Measurements from ENCODE around the gene ABHD8. TPM values are rescaled to one million over a fixed set of nuclear protein-coding genes. Genes with fewer than 3 reads are reported as not detected.
A peak's percentile ranks its signal among the peaks of the same experiment; 100 is the strongest.

Gene ABHD8
- total RNA-seq, 1 donor from 2014 or later, result 20.1 TPM

DNA sequence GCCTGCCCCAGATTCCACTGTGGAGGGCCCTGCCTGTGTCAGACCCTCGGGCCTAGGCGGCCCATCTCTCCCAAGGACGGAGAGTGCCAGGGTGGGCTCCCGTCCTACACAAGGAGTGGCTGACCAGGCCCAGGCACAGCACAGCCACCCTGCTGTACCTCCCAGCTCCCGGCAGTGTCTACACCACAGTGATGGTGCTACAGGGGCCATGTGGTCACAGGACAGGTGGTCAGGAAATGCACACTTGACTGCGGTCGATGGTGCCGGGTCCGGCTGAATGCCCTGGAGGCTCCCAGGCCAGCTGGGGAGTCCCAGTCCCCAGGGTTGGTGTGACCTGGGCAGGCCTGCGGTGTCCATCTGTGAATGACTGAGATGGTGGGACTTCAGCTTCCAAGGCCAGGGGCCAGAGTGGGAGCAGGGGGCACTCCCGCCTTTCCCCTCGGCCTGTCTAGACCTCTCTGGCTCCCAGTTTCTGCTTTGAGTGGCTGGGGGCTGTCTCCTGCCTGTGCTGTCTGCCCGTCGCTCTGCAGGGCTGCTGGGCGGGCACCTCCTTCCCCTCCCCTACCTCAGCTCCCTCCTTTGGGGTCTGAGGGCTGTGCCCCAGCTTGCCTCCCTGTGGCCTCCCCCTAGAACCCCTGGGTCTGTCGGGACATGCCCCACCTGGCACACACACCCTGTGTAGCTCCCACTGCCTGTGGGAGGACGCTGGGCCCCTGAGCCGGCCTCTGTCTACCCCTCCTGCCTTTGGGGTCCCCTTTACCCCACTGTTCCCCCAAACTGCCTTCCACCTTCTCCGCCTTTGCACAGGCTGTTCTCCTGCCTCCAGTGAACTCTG is 18.6 kb upstream of the ABHD8 start:
- no peak for DNase-seq (ENCODE audit: low spot score)

DNA sequence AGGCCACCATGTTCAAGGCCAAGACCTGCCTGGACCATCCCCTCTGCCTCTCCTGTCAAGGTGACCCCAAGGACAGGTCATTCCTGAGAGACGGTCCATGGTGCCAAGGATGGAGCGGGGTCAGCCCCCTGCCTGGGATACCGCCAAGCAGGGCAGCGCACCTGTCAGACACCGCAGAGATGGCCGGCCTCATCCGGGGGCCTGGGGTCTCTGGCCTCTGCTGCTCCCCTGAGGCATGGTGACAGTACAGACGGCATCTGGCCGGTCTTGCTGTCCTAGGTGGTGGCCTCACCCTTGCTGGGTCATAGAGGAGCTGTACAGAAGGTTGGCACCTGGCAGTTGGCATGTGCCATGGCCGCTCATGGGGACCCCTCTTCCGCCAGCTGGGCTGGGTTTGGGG is 17.2 kb upstream of the ABHD8 start:
- no peak for DNase-seq (ENCODE audit: low spot score)

DNA sequence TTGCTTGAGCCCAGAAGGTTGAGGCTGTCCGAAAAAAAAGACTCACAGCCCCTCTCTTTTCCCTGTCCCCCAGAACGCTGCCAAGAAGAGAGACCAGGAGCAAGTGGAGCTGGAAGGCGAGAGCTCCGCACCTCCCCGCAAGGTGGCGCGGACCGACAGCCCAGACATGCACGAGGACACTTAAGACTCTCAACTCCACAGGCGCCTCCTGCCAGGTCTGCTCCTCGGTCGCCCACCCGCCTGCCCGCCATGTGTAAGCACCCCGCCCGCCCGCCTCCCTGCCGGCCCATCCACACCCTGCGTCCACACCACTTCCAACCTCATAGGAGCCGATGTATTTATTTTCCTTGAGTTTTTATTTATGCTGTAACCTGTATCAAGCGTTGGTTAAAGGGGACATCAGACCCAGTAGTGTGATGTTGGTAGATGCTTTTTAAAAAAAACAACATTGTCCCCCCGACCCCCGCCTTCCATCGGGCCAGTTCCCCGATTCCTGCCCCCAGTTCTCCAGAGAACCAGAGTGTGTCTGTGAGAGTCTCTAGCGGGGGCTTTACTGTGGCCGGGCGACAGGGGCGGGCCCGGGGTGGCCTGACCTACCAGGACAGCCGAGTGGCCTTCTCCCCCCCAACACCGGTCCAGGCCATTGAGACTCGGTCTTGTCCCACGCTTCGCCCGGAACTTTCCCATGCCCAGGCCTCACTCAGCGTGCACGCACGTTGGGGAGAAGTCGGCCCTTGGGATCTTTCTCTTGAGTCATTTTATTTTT is 16.4 kb upstream of the ABHD8 start:
- no peak for DNase-seq (ENCODE audit: low spot score)

DNA sequence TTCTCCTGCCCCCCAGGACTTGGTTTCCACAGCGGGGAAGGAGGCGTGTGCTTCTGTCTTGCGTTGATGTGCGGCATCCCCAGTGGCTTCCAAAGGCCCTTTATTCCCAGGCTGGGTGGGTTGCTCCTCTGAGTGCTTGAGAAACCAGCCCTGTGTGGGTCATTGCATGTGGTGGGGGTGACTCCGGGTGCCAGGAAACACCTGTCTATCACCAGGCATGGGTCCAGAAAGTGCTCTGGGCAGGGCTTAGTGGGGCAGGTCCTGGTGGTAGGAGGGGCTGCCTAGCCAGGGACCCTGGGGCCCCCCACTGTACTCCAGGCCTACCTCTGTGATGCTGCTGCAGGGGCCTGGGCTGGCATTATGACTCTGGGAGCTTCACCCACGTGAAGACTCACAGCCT is 15.7 kb upstream of the ABHD8 start:
- no peak for DNase-seq (ENCODE audit: low spot score)

DNA sequence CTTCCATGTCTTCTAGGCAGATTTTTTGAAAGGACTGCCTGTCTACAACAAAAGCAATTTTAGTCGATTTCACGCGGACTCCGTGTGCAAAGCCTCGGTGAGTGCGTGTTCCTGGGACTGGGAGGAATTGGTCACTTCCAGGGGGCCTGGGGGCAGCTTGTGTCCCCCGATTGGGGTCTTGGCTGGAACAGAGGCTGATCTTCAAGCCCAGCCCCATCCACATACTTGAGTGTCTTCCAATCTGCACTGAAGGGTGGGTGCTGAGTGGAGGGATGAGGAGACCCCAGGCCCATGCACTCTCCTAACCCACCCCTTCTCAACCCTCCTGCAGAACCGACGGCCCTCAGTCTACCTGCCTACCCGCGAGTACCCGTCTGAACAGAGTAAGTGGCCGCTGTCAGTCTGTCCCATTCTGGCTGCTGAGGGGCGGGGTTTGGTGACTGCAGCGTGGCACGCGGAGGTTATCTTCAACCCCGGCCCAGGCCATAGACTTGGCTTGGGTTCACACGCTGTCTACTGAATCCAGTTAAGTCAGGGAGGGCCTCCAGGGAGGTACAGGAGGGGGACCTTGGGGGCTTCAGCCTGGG is 10.9 kb upstream of the ABHD8 start:
- DNase-seq (ENCODE audit: low spot score), result no peak

DNA sequence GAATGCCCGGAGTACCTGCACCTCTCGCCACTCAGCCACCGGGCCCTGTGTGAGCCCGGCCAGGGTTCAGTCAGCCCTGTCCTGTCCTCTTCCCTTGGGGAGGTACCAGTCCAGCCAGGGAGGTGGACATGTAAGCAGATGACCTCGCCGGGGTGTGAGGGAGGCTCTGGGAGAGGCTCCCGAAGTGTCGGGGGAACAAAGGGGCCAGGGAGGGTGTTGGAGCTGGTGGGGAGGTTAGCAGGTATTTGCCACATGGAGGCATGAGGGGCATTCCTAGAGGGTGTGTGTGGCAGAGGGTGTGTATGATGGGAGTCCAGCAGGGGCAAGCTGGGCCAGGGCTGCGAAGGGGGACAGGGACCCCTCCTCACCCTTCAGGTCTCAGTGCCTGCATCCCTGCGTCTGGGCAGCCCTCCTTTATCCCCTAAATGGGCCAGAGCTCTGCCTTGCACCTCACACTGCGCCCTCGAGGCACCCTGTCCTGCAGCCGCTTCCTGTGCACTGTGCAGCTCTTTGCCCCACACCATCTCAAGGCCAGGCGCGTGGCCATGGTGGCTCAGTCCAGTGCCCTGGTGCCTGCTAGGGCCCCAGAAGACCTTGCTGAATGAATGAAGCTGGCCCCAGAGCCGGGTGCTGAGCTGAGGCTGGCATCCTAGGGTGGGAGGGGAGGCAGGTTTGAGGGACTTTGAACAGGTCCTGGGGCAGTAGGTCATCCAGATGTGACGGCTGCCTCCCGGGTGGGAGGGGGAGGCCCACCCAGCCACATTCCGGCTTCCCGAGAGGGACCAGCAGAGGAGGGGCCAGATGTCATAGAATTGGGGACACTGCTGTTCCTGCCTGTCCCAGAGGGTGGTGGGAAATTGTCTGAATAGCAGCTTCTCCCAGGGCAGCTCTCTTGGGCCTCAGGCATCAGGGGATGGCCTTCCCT is 9.2 kb upstream of the ABHD8 start:
- DNase-seq (ENCODE audit: low spot score), result no peak

DNA sequence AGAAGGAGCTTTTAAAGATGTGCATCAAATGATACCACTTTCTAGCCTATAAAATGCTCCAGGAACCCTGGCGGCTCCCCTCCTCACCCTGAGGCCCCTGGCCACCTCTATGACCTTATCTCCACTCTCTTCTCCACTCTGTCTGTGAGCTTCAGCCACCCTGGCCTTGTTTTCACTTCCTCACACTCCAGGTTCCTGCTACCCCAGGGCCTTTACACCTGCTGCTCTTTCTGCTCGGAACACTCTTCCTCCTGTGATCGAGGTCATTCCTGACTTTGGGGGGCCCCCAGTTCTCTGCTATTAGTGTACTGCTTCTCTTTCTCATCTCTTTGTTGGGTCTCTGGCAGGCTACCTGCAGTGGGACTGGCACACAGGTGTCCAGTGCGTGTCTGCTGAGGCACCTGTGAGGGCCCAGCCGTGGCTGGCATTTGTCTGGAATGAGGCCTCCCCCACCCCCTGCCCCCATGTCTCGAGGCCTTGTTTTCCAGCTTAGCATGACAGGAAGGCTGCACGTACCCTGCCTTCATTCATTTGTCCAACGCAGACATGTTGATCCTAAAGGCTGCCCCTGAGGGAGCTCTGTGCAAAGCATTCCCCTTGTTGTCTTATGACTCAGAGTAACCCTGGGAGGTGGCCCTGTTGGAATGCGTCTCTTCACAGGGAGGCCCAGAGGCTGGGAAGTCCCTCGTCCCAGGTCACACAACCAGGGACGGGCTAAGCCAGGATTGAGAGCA is 8.4 kb upstream of the ABHD8 start:
- DNase-seq (ENCODE audit: low spot score), result no peak

DNA sequence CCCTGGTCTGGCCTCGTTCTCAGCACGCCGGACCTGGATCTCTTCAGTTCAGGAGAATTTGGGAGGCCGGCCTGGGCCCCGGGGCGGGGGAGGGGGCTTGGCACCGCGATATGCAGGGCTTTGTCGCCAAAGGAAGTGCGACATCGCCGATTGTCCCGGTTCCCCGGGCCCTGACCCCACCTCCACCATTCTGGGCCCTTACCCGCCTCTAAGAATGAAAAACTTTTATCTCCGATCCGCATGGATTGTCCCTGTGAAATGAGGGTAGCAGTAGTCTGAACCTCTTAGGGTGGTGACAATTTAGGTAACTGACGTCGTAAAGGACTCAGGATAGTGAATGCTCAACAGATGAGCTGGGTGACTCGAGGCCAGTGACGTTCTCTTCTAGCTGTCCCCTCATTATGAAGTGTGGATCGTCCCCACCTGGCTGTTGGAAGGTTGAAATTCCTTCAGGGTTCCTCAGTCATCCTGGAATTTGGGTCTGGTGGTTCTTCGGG is 6.8 kb upstream of the ABHD8 start:
- DNase-seq (ENCODE audit: low spot score), result no peak

DNA sequence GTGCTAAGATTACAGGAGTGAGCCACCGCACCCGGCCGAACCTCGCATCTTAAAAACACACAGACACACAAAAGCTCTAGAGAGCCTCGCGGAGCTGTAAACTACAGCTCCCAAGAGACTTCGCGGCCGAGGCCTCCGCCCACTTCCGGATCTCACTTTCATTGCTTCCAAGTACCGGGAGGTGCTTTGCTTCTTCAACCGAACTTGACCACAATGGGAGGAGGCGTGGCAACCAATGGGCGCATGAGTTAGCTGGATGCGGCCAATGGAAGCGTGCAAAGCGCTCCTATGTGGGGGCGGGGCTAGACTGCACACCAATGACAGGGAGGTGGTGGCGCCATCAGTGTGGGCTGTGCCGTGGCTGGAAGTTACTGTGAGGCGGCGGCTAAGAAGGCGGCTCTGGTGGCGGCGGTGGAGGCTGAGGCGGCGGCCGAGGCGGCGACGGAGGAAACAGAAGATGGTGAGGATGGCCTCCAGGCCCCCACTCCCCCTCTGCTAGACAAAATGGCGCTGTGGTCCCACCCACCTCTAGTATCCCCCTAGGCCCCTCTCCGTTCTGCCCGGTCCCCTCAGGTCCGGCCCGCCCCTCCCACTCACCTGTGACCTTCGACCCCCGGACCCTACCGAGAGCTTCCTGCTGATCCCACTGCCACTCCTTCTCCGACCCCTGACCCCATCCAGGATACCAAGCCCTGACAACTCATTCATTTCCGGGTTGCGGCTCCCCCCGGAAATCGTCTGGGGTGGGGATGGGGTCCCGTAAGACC is 6.2 kb upstream of the ABHD8 start, which contains the start of gene DDA1:
Gene DDA1 (plus strand): TSS at position 366 of the 767 bp plus-strand sequence. CDS start 92 bp downstream, at position 458.
- DNase-seq (ENCODE audit: low spot score), result peak; percentile 100

DNA sequence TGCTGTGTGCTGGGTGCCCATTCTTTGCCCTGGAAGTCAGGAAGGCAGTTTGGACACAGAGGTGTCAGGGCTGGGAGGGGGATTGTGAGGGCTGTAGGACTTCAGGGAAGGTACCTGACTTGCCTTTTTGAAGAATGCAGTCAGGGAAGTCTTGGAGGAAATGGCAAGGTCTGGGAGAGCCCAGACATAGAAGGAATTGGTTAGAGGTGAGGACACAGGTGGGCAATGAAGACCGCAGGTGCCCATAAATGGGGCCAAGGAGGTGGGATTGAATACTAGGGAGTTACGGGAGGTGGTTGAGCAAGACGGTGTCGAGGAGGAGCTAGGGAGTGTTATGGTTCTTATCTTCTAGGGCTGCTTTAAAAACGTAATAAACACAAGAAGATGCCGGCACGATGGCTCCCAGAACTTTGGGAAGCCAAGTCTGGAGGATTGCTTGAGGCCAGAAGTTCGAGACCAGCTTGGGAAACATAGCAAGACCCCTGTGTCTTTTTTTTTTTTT is 4.7 kb upstream of the ABHD8 start:
- no peak for DNase-seq (ENCODE audit: low spot score)

DNA sequence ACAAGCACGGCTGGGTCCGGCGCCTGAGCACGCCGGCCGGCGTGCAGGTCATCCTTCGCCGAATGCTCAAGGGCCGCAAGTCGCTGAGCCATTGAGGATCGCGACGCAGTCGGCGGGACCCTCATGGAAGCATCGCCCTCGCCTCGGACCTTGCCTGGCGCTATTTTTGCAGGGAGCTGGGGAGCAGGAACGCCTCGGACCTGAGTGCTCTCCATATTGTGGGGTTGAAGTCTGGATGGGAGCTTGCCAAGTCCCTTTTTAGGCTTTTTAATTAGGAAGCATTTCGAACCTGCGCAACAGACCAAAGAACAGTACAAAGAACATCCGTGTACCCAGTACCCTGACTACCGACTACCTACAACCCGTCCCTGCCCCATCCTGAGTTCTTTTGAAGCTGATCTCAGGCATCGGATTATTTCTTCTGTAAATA is 3.1 kb upstream of the ABHD8 start:
- DNase-seq (ENCODE audit: low spot score), result no peak

DNA sequence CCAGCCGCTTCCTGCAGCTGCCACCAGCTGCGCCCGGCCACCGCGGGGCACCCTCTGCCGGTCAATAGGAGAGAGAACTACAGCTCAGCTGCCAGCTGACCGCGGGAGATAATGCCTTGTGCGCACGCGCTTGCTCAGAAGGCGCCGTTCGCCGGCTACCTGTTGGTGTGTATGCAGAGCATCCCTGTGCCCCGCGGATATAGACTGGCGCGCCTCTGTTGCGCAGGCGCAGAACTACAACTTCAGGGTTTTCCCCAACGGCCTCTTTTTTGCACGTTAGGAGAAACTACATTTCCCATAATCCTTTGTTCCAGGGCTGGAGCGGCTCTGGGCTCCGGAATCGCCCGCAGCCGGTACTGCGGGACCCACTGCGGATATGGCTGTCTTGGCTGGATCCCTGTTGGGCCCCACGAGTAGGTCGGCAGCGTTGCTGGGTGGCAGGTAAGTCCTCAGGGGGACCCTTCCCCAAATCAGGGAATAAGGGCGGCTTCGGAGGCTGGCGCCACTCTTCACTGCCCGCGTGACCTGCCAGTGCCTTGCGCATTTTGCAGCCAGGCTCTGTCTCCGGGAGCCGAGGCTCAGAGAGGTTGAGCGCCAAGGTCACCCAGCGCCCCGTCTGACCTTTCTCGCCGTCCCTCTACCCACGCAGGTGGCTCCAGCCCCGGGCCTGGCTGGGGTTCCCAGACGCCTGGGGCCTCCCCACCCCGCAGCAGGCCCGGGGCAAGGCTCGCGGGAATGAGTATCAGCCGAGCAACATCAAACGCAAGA is 2.5 kb upstream of the ABHD8 start, which contains the start of gene MRPL34:
Gene MRPL34 (plus strand): TSS at position 356 of the 768 bp plus-strand sequence. CDS start 21 bp downstream, at position 377.
- DNase-seq (ENCODE audit: low spot score), result peak; percentile 98

DNA sequence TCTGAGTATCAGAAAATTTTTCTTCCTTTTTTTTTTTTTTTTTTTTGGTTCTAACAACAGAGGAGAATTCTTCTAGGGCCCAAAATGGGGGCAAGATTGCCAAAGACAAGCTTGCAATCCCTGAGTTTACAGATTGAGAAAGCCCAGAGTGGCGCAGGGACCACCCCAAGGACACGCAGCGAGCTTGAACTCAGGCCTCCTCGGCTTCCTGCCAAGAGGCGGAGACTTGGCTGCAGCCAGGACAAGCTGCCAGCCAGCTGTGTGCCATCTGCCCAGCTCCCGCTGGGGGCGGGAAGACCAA is 1.9 kb upstream of the ABHD8 start:
- no peak for DNase-seq (ENCODE audit: low spot score)

DNA sequence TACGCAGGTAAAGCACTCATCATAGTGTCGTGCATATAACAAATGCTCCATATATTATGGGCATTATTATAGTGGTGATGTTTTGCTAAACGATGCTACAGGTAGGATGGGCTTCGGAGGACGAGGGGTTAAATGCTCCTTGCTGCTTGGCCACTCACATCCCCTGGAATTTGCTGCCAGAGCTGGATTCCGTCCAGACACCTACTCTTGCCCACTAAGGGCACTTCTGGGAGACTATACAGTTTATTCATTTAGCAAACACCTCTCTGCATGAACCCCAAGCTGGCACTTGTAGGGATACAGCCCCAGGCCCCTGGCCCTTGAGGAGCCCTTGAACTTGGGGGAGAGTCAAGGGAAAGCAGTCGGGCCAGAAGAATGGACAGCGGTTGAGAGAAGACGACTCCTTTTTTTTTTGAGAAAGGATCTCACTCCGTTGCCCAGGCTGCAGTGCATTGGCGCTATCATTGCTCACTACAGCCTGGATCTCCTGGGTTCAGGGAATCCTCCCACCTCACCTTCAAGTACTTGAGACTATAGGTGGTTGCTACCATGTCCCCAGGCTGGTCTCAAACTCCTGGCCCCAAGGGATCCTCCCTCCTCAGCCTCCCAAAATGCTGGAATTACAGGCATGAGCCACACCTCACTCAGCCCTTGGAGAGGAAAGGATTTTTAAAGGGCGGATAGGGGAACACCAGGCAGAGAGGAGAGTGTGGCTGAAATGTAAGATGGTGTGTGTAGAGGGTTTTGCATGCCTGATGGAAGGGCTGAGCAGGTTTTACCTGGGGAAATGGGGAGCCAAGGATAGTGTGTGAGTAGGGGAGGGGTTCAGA is 1.4 kb upstream of the ABHD8 start:
- DNase-seq (ENCODE audit: low spot score), result no peak

DNA sequence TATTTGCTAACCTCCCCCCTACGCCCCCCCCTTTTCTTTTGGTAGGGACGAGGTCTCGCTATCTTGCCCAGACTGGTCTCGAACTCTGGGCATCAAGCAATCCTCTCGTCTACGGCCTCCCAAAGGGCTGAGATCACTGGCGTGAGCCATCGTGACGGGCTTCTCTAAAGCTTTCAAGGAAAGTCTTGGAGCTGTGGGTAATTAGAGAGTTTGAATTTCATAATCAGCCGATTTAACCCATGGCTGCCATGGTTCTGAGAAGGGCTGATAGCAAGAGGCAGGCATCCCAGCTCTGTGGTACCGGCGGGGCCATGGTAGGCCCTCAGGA is 679 bp upstream of the ABHD8 start:
- DNase-seq (ENCODE audit: low spot score), result no peak

DNA sequence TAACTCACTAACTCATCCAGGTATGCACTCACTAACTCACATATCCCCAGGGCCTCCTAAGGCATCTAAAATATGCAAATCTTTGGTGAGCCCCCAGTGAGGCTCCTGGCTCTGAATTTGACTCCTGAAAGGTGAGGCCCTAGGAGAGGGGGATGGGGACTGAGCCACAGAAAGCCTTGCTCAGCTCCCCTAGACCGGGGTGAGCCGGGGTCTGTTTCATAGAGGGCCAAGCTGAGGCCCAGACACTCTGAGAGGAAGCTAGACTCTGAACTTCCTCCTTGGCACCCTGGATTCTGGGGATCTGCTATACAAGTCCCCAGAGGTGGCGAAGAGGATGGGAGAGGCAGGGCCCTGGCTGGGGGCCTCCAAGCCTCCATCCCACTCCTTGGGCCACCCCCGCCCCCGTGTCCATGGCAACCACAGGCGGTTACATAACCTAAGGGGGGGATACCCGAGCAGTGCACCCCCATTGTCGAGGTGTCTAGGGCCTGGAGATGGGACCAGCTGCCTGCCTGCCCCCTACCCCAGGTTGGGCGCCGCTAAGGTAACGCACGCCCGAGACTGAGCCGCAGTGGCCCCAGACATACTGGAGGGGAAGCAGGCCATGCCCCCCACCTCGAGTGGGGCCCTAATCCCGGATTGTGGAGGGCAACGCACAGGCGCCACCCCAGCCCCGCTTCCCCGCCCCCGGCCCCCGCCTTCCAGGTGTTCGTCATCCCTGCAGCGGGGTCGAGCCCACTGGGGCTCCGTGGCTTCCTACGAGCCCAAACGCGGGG is 646 bp downstream of the ABHD8 start:
- DNase-seq (ENCODE audit: low spot score), result no peak

DNA sequence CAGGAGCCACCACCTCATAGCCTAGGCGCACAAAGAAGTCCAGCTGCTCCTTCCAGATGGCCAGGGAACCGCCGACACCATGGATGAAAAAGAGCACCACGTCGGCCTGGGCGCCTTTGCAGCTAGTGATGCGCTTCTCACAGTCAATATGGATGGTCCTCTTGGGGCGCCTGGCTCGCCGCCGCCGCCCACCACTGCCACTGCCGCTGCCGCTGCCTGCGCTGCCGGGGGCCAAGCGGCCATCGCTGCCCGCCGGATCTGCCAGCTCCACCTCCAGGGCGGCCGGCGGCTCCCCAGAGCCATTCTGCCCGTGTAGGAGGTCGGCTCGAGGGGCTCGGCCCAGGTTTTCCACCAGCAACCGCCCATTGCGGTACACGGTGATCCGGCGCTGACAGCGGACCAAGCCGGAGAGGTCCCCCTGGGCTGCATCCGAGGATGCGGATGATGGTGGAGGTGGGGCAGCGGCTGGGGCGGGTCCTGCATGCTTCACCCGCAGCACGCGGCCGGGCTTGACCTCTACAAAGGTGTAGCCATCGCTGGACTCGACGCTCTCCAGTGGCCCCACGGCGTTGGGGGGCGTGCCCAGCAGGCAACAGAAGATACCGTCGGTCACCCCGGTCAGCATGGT is 2.1 kb downstream of the ABHD8 start:
- DNase-seq (ENCODE audit: low spot score), result no peak
